HT1080 (cell line): Measurements from ENCODE around the gene ZNF14. TPM values are rescaled to one million over a fixed set of nuclear protein-coding genes. Genes with fewer than 3 reads are reported as not detected.
"Not testable (repeated sequence)": the region's sequence is repeated elsewhere in the genome, so short reads cannot be mapped to it uniquely, and the experiment has no call there.

ENCODE experiments used
- DNase-seq: peaks from one replicate; pipeline ENCODE4 v3.0.0-alpha.2; 2015; ENCODE audit warnings: low read depth
- polyA plus RNA-seq, 2 experiments: library from polyadenylated mRNA; depleted of rRNA; stranded (reverse); fragments of >200 nt; gene quantifications; 2 replicates each; pipeline ENCODE4 v1.2.3, GENCODE V29; 2015
- total RNA-seq: library from RNA; depleted of rRNA; stranded (reverse); fragments of >200 nt; shearing (Covaris generic); gene quantifications from 2 replicates; pipeline ENCODE4 v1.2.3, GENCODE V29; 2014; rRNA removed

ZNF14 gene
- total RNA-seq = 0.74 and 1.8 TPM in 2 replicates
- 0.88 and 1.6 TPM in 2 replicates for polyA plus RNA-seq (2015; cell fraction: cytosol; rRNA removed)
- polyA plus RNA-seq (2015; cell fraction: nucleus; rRNA removed) = 2.3 and 2.7 TPM in 2 replicates

GRCh38 chr19:19732579-19733501, at the start of gene ZNF14:
Gene ZNF14, minus strand, starts transcription at chr19:19733112. Its CDS starts 154 bp downstream, at chr19:19732958.
- peak; percentile 86 for DNase-seq

DNA sequence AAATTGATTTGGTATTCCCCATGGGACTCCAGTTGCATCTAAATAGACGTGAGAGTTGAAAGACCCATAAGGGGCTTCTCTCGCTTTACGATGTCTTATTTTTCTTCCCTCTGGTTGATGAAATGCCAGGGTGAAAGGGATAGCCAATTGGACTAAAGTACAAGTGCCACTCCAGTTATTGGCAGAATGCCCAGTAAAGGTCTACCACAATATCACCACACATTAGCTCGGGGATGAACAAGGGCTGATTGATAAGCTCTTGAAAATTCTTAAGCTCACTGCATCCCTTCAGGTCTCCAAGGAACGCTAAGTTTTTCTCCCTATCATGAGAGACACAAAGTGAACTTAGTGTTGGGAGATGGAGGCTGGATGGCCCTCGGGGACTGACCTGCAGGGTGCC, 48.9 kb upstream of the ZNF14 start:
- DNase-seq = not testable (repeated sequence)

DNA sequence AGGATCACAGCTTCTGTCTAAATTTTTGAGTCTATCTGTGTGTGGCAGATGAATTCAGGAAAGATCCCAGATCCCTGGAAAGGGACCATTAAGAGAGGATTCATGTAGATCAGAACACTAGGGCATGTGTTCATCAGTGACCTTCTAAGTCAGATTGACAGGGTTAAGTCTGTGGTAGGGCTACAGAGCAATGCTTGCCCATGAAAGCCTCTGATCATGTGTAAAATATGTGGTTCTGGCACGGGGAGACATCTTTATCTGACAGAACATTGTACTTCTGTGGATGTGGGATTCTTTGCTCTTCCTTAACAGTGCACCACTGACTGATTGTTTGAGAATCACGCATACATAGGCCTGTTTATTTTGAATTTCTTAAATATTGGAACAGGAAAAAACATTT, 45.8 kb upstream of the ZNF14 start:
- no peak for DNase-seq

GRCh38 chr19:19777692-19778091, 44.8 kb upstream of the ZNF14 start:
- no peak for DNase-seq

GRCh38 chr19:19776206-19777008, 43.5 kb upstream of the ZNF14 start:
- DNase-seq = peak; percentile 99

DNA sequence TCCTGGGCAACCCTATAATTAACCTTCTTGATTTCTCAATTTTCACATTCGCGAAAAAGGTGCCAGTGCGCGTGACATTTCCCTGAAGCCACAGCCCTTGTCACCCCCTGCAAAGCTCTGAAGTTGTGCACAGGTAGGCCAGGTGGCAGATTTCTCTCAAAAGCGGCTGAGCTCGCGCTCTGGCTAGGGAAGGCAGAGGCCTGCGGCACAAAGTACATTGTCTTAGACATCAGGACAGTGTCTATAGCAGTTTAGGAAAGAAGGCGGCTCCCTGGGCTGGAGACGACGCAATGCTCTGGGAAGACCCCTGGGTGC, 42.9 kb upstream of the ZNF14 start:
- no peak for DNase-seq

GRCh38 chr19:19774354-19775033, 41.6 kb upstream of the ZNF14 start:
- DNase-seq = no peak

- DNase-seq = not testable (repeated sequence)
These were observed 39.1 kb upstream of the ZNF14 start for GRCh38 chr19:19771963-19772362.

GRCh38 chr19:19769971-19770370, 37.1 kb upstream of the ZNF14 start:
- DNase-seq = not testable (repeated sequence)

DNA sequence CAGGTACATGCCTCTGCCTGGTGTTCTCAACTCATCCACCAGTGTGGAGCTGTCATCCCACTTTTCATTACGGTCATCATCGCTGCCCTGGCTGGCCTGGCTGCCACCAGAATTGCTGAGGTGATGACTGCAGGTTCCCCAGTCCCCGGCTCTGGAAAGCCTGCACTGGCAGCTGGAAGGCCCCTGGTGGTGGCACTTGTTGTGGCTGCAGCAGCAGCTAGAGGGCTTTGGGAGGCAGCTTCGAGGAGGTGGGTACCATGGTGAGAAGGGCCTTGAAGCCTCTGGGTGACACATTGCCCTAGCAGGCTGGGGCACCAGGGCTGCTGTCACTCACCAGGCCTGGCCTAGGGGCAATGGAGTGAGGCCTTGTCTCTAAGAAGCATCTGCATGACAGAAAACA, 25.3 kb upstream of the ZNF14 start:
- no peak for DNase-seq

DNA sequence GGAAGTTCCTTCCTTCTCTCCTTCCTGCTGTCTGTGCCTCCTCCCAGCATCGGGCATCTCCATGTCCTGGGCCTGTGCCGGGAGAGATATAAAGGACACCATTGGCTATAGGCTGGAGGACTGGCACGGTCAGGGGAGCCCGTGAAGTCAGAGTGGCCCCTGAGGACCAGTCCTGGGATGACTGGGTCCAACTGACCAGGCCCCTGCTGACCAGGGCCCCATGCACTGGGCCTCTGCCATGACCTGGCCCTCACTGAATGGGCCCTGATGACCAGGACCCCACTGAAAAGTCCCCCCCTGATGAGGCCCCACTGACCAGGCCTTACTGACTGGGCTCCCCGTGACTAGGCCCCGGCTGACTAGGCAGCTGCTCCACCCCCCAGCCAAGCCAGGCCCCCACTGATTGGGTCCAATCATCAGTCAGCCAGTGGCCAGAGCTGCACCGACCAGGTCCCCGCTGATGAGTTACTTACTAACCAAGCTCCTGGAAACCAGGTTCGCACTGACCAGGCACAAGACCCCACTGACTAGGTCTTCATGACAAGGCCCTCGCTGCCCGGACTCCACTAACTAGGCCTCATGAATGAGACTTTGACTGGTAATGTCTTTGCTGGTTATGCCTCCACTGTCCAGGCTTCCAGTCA, 20.0 kb upstream of the ZNF14 start:
- DNase-seq = no peak

- DNase-seq = no peak
These were observed 18.9 kb upstream of the ZNF14 start for GRCh38 chr19:19751846-19752245.

GRCh38 chr19:19750842-19751790, 18.2 kb upstream of the ZNF14 start:
- DNase-seq = no peak

- no peak for DNase-seq
These were observed 17.3 kb upstream of the ZNF14 start for GRCh38 chr19:19749908-19750841.

GRCh38 chr19:19749117-19749907, 16.4 kb upstream of the ZNF14 start:
- DNase-seq = no peak

DNA sequence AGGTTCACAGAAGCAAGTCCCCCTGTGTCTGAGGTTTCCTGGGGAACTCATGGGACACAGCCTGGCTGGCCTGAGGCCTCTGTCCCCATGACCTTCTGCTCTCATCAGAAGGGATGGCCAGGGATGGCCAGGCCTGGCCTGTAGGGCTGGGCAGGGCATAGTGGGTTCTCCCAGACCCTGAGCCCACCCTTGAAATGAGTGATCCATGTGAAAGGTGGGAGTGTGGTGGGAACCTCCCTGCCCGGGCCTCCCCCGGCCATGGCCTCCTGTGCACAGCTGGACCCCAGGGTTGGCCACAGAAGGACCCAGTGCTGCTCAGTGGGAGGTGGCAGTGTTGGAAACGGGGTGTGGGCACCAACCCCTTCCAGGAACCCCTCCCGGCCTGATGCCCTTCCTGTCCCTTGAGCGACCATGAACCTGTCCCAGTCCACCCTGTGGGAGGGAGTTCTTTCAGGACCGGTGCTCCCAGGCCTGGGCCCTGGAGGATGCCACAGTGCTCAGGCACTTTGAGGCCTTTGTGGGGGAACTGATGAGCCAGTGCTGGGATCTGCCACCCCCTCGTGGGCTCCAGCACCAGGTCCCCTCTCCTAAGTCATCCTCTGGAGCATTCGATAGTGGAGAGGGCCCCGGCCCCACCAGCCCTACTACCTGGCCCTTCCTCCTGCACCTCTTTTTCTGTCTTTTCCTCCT, 15.5 kb upstream of the ZNF14 start:
- DNase-seq = no peak
